Measurements from ENCODE around the gene CCDC57.

DNA sequence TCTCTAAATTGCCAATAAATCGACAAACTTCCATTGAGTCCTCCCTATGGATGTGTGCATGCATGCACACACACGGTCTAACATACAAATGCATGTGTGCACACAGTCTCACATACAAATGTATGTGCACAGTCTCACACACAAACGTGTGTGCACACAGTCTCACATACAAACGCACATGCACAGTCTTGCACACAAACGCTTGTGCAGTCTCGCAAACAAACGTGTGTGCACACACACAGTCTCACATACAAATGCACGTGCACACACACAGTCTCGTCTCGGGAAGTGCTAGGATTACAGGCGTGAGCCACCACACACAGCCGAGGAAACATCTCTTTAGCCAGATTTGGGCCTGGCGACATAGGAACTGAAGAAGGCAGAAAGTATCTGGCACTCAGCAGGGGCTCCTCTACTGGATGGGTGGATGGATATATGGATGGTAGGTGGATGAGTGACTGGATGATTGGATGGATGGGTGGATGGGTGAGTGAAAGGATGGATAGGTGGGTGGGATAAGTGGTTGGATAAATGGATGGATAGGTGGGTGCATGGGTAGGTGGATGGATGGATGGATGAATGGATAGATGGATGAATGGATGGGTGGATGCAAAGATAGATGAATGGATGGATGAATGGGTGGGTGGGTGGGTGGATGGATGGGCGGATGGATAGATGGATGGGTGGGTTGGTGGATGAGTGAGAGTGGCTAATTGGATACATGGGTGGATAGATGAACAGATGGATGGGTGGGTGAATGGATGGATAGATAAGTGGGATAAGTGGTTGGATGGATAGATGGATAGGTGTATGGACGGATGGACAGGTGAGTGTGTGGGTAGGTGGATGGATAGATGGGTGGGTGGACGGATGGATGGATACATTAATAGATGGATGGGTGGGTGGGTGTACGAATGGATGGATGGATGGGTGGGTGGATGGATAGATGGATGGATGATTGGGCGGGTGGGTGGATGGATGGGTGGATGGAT lies 65.7 kb downstream of the CCDC57 start:
- TF ChIP-seq, protein P1, sequence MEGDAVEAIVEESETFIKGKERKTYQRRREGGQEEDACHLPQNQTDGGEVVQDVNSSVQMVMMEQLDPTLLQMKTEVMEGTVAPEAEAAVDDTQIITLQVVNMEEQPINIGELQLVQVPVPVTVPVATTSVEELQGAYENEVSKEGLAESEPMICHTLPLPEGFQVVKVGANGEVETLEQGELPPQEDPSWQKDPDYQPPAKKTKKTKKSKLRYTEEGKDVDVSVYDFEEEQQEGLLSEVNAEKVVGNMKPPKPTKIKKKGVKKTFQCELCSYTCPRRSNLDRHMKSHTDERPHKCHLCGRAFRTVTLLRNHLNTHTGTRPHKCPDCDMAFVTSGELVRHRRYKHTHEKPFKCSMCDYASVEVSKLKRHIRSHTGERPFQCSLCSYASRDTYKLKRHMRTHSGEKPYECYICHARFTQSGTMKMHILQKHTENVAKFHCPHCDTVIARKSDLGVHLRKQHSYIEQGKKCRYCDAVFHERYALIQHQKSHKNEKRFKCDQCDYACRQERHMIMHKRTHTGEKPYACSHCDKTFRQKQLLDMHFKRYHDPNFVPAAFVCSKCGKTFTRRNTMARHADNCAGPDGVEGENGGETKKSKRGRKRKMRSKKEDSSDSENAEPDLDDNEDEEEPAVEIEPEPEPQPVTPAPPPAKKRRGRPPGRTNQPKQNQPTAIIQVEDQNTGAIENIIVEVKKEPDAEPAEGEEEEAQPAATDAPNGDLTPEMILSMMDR (conservative IDR thresholded peaks at IDR 0.05): no peak
- no peak for TF ChIP-seq EZH2 (IDR thresholded peaks at IDR 0.05; ENCODE audit: low read depth)

Measured in PC-9 (cell line).